OCI-LY1 (cell line): ENCODE data around the gene SCNM1.

Experiments used
- CTCF ChIP-seq: fragments of 200-600 bp; sonication (generic), shearing (Covaris generic); IDR thresholded peaks from 2 replicates; pipeline ENCODE4 v1.5.1; 2017; ENCODE audit warnings: mild to moderate bottlenecking, antibody characterized with exemption, low read length, moderate library complexity, mixed read lengths
- EZH2 ChIP-seq: fragments of 200-600 bp; sonication (generic), shearing (Covaris generic); IDR thresholded peaks from 2 replicates; pipeline ENCODE4 v1.8.0; 2017; ENCODE audit warnings: borderline replicate concordance, mixed run types, mild to moderate bottlenecking, antibody characterized with exemption, low read length, moderate library complexity, mixed read lengths

DNA sequence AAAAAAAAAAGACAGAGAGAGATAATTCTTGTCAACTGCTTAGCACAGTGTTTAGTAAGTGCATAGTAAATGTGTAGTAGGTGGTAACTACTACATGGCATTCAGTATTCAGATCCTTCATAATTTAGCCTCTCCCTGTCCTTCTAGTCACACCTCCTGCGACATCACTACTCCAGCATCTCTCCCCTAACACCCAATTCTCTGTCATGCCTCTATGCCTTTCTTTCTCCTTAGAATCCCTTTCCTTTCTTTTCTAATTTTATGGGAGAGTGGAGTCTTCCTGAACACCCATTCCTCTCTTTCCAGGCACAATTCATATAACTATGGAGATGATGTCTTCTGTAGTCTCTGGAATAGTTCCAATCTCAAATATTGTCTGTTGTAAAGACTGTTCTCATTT is 27.9 kb downstream of the SCNM1 start:
- no peak for TF ChIP-seq CTCF
- TF ChIP-seq EZH2 = no peak
